Osteoblast (primary cell): ENCODE data around the gene LRP1B. TPM values are rescaled to one million over a fixed set of nuclear protein-coding genes. Genes with fewer than 3 reads are reported as not detected.

Experiments
- DNase-seq: peaks from one replicate; pipeline ENCODE4 v3.0.0; 2011; ENCODE audit warnings: low spot score, mixed read lengths; ENCODE audit not compliant: insufficient read length; ENCODE audit errors: missing footprints
- H2AFZ ChIP-seq: 2 replicates; pipeline ENCODE4 v1.6.0; 2011; ENCODE audit warnings: mild to moderate bottlenecking, low read length
- H3K27ac ChIP-seq: 2 replicates; pipeline ENCODE4 v1.5.1; 2011; ENCODE audit warnings: mild to moderate bottlenecking, low read depth, low read length, moderate library complexity
- H3K27me3 ChIP-seq: 2 replicates; pipeline ENCODE4 v1.6.0; 2012; ENCODE audit warnings: mild to moderate bottlenecking, control low read depth, inconsistent platforms, low read length, moderate library complexity; ENCODE audit not compliant: insufficient read depth
- H3K36me3 ChIP-seq: 2 replicates; pipeline ENCODE4 v1.5.1; 2011; ENCODE audit warnings: mild to moderate bottlenecking, low read length, control low read depth, moderate library complexity; ENCODE audit not compliant: insufficient read depth
- H3K4me1 ChIP-seq: 2 replicates; pipeline ENCODE4 v1.5.1; 2011; ENCODE audit warnings: mild to moderate bottlenecking, low read length, control low read depth, moderate library complexity; ENCODE audit not compliant: insufficient read depth
- H3K4me2 ChIP-seq: 2 replicates; pipeline ENCODE4 v1.6.0; 2011; ENCODE audit warnings: mild to moderate bottlenecking, low read length; ENCODE audit not compliant: insufficient read depth
- H3K4me3 ChIP-seq: fragments of 200-600 bp; sonication (generic); 3 replicates; pipeline ENCODE4 v1.5.1; 2012; ENCODE audit warnings: mild to moderate bottlenecking, low read length, inconsistent platforms; ENCODE audit not compliant: insufficient read depth
- H3K79me2 ChIP-seq: 2 replicates; pipeline ENCODE4 v1.6.0; 2012; ENCODE audit warnings: mild to moderate bottlenecking, low read length, control low read depth, inconsistent platforms; ENCODE audit not compliant: insufficient read depth
- H3K9me3 ChIP-seq: 2 replicates; pipeline ENCODE4 v1.5.1; 2011; ENCODE audit warnings: low read depth, low read length, control low read depth
- H4K20me1 ChIP-seq: 2 replicates; pipeline ENCODE4 v1.6.0; 2012; ENCODE audit warnings: mild to moderate bottlenecking, low read length, control low read depth; ENCODE audit not compliant: insufficient read depth
- total RNA-seq: library from RNA; depleted of rRNA; stranded (reverse); fragments of >200 nt; gene quantifications from 2 replicates; pipeline ENCODE4 v1.2.3, GENCODE V29; 2012
- TF ChIP-seq, protein P1 (sequence below): IDR thresholded peaks from 2 replicates; pipeline ENCODE4 v1.5.1; 2011; ENCODE audit warnings: mild to moderate bottlenecking, low read depth, low read length, moderate library complexity; ENCODE audit errors: extremely low read depth

The LRP1B gene
- total RNA-seq, 1 donor: not detected

DNA sequence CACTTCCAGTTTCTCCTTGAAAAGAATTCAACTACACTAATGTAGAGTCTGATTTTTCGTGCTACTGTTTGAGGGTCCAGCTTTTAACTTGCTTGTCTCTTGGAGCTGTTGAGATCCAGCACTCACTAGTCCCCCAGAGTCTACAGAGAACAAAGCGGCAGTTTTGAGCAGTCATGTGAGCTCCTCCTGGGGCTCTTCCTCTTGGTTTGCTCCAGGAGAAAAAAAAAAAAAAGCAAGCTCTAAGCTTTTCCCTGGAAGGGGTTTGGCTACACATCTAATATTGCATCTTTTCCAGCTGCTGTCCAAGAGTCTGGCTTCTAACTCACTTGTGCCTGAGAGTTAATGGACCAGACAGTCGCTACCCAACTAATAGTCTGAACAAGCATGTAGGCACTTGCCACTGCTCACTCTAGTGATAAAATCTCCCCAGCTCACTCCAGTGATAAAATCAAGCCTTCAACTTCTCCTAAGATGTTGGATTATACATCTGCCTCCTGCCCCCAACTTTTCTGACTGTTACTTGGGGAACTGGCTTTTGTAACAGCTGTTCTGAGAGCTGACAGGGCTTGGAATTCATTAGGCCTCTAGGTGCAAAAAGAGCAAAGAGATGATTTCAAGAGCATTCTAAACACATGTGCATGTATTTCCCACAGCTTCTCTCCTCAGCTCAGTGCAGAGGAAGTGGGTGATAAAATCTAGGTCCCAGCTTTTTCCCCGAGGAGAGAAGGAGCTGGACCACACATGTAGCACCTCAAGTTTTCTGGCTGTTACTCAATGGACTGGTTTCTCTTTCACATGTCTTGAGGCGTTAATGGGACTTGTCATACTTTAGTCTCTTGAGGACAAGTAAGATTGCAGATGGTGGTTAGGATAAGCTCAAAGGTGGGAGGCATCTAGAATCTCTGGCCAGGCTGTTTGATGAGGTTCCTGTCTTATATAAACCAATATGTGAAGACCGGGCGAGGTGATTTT is 750.5 kb downstream of the LRP1B start:
- Histone ChIP-seq H3K4me2 (no peak overlapping the region), H3K79me2 (no peaks in the 10 kb centered on the region), H3K4me3 (no peak overlapping the region), H4K20me1 (no peaks in the 10 kb centered on the region), H3K36me3 (no peaks in the 10 kb centered on the region), H3K4me1 (no peaks in the 10 kb centered on the region), H3K27me3 (no peaks in the 10 kb centered on the region), H3K9me3 (peaks cover 3% of the 10 kb centered on the region), H2AFZ (no peak overlapping the region), H3K27ac (no peak overlapping the region)
- TF ChIP-seq, protein P1, sequence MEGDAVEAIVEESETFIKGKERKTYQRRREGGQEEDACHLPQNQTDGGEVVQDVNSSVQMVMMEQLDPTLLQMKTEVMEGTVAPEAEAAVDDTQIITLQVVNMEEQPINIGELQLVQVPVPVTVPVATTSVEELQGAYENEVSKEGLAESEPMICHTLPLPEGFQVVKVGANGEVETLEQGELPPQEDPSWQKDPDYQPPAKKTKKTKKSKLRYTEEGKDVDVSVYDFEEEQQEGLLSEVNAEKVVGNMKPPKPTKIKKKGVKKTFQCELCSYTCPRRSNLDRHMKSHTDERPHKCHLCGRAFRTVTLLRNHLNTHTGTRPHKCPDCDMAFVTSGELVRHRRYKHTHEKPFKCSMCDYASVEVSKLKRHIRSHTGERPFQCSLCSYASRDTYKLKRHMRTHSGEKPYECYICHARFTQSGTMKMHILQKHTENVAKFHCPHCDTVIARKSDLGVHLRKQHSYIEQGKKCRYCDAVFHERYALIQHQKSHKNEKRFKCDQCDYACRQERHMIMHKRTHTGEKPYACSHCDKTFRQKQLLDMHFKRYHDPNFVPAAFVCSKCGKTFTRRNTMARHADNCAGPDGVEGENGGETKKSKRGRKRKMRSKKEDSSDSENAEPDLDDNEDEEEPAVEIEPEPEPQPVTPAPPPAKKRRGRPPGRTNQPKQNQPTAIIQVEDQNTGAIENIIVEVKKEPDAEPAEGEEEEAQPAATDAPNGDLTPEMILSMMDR: no peak
- no peak for DNase-seq

- no peaks in the 10 kb centered on the region for H3K4me1 ChIP-seq
- H4K20me1 ChIP-seq: no peaks in the 10 kb centered on the region
- no peaks in the 10 kb centered on the region for H3K9me3 ChIP-seq
- TF ChIP-seq, protein P1: no peak
- no peaks in the 10 kb centered on the region for H3K79me2 ChIP-seq
- H3K4me2 ChIP-seq: no peak overlapping the region
- H3K4me3 ChIP-seq: no peak overlapping the region
- H3K36me3 ChIP-seq: no peaks in the 10 kb centered on the region
- no peaks in the 10 kb centered on the region for H3K27me3 ChIP-seq
- H2AFZ ChIP-seq: no peak overlapping the region
- DNase-seq: no peak
- no peak overlapping the region for H3K27ac ChIP-seq
Observed at GRCh38 chr2:141364821-141365220, 766.0 kb downstream of the LRP1B start.

GRCh38 chr2:141362311-141362710 is 768.5 kb downstream of the LRP1B start:
- H3K27ac ChIP-seq: no peak overlapping the region
- no peak for DNase-seq
- no peaks in the 10 kb centered on the region for H4K20me1 ChIP-seq
- H3K27me3 ChIP-seq: no peaks in the 10 kb centered on the region
- no peaks in the 10 kb centered on the region for H3K9me3 ChIP-seq
- no peak overlapping the region for H2AFZ ChIP-seq
- H3K79me2 ChIP-seq: no peaks in the 10 kb centered on the region
- TF ChIP-seq, protein P1: no peak
- no peak overlapping the region for H3K4me2 ChIP-seq
- H3K36me3 ChIP-seq: no peaks in the 10 kb centered on the region
- no peaks in the 10 kb centered on the region for H3K4me1 ChIP-seq
- no peak overlapping the region for H3K4me3 ChIP-seq

- no peaks in the 10 kb centered on the region for H3K9me3 ChIP-seq
- no peaks in the 10 kb centered on the region for H3K79me2 ChIP-seq
- TF ChIP-seq, protein P1: no peak
- H3K27me3 ChIP-seq: no peaks in the 10 kb centered on the region
- no peaks in the 10 kb centered on the region for H3K36me3 ChIP-seq
- H3K4me2 ChIP-seq: no peak overlapping the region
- H2AFZ ChIP-seq: no peak overlapping the region
- H3K4me3 ChIP-seq: no peak overlapping the region
- H3K27ac ChIP-seq: no peak overlapping the region
- H3K4me1 ChIP-seq: no peaks in the 10 kb centered on the region
- DNase-seq: no peak
- H4K20me1 ChIP-seq: no peaks in the 10 kb centered on the region
Observed at GRCh38 chr2:141348481-141348880, 782.3 kb downstream of the LRP1B start.
